HAP-1 (cell line): ENCODE data around the gene FTO.
A peak's percentile ranks its signal among the peaks of the same experiment; 100 is the strongest.

Experiments used
- DNase-seq, 2 experiments: peaks; one replicate each; pipeline ENCODE4 v3.0.0-alpha.2; 2016 to 2020; ENCODE audit warnings: low spot score in 2 of 2
- H3K27me3 ChIP-seq: fragments of 250-450 bp; sonication (Bioruptor Pico); 2 replicates; pipeline ENCODE4 v1.5.1; 2020; ENCODE audit warnings: low read depth, mild to moderate bottlenecking, moderate library complexity
- H3K36me3 ChIP-seq: fragments of 250-450 bp; sonication (Bioruptor Pico); replicated peaks from 2 replicates; pipeline ENCODE4 v1.5.1; 2020; ENCODE audit warnings: mild to moderate bottlenecking
- H3K4me1 ChIP-seq: fragments of 250-450 bp; sonication (Bioruptor Pico); 2 replicates; pipeline ENCODE4 v1.5.1; 2020; ENCODE audit warnings: mild to moderate bottlenecking
- H3K4me3 ChIP-seq: fragments of 250-450 bp; sonication (Bioruptor Pico); 2 replicates; pipeline ENCODE4 v1.5.1; 2020; ENCODE audit warnings: mild to moderate bottlenecking, moderate library complexity
- H3K9me3 ChIP-seq: fragments of 250-450 bp; sonication (Bioruptor Pico); 2 replicates; pipeline ENCODE4 v1.5.1; 2020; ENCODE audit warnings: mild to moderate bottlenecking, moderate library complexity
- in situ Hi-C: fragments of 300-500 bp; cut with MboI; formaldehyde crosslinking; loops from 3 replicates; pipeline ENCODE4 v1.14.3; 2020; ENCODE audit warnings: low sequenced_read_pairs, inconsistent platforms, mixed read lengths

The FTO gene

DNA sequence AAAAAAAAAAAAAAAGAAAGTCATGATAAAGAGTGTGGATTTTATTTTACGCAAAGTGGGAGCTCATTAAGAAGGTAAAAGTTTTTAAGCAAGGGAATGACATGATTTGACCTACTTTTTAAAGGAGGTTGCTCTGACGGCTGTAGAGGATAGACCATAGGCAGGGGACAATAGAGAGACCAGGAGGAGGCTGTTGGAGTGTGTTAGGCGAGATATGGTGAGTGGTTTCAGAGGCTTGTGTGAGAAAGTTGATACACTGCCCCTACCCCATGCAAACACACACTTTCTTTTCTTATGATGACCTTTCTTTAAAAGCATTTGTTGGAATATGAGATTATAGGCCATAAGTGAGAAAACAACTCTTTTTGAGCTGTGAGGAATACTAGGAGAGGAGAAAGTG, 82.0 kb downstream of the FTO start:
- peaks cover 7% of the 10 kb centered on the region for H3K4me1 ChIP-seq
- no peak overlapping the region for H3K4me3 ChIP-seq
- H3K36me3 ChIP-seq = no peaks in the 10 kb centered on the region
- no peaks in the 10 kb centered on the region for H3K27me3 ChIP-seq
- H3K9me3 ChIP-seq = no peaks in the 10 kb centered on the region
- in situ Hi-C loops = no loop called here
- no peak for DNase-seq

DNA sequence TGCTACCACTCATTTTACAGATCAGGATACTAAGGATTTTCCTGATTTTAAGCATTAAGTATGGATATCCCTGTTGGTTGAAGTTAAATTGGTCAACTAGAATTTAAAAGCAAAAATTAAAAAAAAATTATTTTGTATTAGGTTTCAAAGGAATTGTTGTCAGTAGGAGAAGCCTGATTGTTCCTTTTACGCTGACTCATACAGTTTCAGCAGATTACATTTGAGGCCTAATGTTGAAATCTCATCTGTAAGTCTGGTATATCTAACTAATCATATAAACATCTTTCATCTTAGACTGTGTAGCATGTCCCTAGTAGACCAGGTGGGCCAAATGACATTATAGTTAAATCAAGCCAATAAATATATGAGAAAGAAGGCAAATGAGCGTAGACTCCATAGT, 83.5 kb downstream of the FTO start:
- no peaks in the 10 kb centered on the region for H3K9me3 ChIP-seq
- H3K36me3 ChIP-seq = no peaks in the 10 kb centered on the region
- in situ Hi-C loops = no loop called here
- H3K27me3 ChIP-seq = no peaks in the 10 kb centered on the region
- H3K4me1 ChIP-seq = peaks cover 4% of the 10 kb centered on the region; the same call in 1 of the 2 replicates
- no peak for DNase-seq
- H3K4me3 ChIP-seq = no peak overlapping the region

DNA sequence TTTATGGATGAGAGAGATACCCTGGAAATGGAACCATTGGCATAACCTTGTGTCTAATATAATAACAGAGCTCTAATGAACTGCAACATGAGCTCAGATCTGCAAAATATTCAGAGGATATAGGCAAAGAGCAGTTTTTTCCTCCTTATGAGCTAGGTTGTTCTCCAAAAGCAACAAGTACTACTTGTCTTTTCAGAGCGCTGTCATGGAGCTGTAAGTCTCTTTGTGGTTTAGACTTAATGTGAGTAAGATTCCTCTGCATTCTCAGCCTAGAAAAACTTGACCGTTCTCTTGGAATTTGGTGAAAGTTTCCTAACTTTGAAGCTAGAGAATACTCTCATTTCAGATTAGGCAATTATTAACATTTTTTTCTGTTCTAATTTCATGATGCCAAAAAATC, 85.2 kb downstream of the FTO start:
- in situ Hi-C loops = no loop called here
- no peaks in the 10 kb centered on the region for H3K36me3 ChIP-seq
- no peak overlapping the region for H3K4me3 ChIP-seq
- peaks cover 4% of the 10 kb centered on the region; the same call in 1 of the 2 replicates for H3K4me1 ChIP-seq
- no peaks in the 10 kb centered on the region for H3K27me3 ChIP-seq
- DNase-seq = no peak
- H3K9me3 ChIP-seq = no peaks in the 10 kb centered on the region

DNA sequence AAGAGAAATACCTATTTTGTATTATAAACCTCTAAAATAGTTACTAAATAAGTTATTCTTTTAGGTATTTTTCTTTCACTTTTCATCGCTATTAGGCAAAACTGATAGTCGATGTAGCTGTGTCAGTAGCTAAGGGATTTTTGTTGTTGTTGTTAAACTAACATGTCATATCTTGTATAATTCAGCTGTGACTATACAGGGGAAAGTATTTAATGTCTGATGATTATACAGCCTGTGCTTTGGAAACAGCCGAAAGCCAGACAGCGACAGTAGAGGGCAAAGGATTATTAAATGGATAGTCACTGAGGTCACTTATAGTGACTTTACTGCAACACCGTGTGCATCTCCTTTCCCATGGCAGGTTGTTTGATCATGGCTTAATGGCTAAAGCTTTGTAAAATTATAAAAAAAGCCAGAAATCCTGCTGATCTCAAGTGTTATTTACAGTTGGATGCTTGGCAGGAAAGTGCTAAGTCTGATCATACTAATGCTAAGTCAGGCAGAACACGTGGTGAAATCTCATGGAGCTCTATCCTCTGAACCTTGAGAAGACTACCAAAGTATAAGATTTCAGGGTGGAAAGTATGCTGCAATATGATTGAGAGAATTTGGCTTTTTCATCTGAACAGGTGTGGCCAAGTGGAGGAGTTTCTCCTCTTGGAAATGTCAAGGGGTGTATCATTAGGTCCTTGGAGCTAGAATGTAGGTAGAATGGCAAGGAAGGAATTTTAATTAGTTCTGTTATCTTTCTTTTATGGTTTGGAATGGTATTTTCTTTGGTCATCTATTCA, 88.4 kb downstream of the FTO start:
- in situ Hi-C loops = no loop called here
- H3K36me3 ChIP-seq = no peaks in the 10 kb centered on the region
- 0 out of 2 replicates have a peak, but pooled peaks cover 3% of the 10 kb centered on the region for H3K4me1 ChIP-seq
- no peaks in the 10 kb centered on the region for H3K9me3 ChIP-seq
- no peak overlapping the region for H3K4me3 ChIP-seq
- H3K27me3 ChIP-seq = no peaks in the 10 kb centered on the region
- DNase-seq = no peak

DNA sequence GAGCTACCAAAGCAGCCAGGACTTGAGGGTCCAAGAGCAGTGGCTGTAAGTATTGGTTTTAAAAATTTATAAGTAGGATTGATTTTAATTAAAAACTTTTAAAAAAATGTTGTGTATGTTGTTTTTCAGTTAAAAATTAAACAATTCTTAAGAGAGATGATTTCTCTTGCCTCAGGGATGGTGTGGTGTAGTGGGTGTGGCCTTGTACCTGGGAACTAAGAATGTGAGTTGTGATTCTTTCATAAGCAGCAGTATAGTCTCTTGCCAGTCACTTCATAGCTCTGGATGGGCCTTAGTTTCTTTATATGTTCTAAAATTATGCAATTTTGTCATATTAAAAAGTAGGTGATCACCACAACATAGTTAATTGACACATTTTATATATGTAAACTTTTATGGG, 99.5 kb downstream of the FTO start:
- no peaks in the 10 kb centered on the region for H3K36me3 ChIP-seq
- H3K4me3 ChIP-seq = no peak overlapping the region
- no peaks in the 10 kb centered on the region for H3K27me3 ChIP-seq
- in situ Hi-C loops = no loop called here
- H3K9me3 ChIP-seq = no peaks in the 10 kb centered on the region; the same call in 1 of the 2 replicates
- no peak for DNase-seq
- H3K4me1 ChIP-seq = peaks cover 12% of the 10 kb centered on the region

DNA sequence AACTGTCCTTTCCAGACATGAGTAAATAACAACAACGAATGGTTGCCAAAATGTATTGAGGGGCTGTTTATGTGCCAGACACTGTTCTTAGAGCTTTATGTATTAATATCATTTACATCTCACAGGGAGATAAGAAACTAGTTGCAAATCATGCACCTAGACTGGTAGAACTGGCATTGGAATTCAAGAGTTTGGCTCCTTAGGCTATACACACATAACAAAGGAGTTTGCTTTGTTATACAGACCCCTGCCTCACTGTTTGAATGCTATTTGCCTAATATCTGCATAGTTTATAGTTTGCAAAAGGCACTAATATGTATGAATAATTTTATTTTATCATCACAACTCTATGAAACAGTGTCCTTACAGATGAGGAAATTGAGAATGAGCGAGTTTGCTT, 100.0 kb downstream of the FTO start:
- no peak for DNase-seq
- no peaks in the 10 kb centered on the region; the same call in 1 of the 2 replicates for H3K9me3 ChIP-seq
- H3K36me3 ChIP-seq = no peaks in the 10 kb centered on the region
- no peaks in the 10 kb centered on the region for H3K27me3 ChIP-seq
- H3K4me1 ChIP-seq = peaks cover 15% of the 10 kb centered on the region
- in situ Hi-C loops = no loop called here
- H3K4me3 ChIP-seq = no peak overlapping the region

DNA sequence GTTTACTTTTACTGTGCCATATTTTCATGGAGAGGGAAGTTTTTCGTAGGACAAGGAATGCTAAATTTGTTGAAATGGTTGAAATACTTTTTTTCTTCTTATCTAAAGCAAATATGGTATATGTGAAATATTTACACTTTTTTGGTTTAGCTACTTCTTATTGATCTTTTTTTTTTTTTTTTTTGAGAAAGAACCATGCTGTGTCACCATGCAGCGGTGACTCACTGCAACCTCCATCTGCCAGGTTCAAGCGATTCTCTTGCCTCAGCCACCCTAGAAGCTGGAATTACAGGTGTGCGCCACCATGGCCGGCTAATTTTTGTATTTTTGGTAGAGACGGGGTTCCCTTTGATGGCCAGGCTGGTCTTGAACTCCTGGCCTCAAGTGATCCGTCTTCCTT, 100.5 kb downstream of the FTO start:
- peaks cover 19% of the 10 kb centered on the region for H3K4me1 ChIP-seq
- no peaks in the 10 kb centered on the region for H3K36me3 ChIP-seq
- no peaks in the 10 kb centered on the region; the same call in 1 of the 2 replicates for H3K9me3 ChIP-seq
- in situ Hi-C loops = no loop called here
- no peak for DNase-seq
- no peaks in the 10 kb centered on the region for H3K27me3 ChIP-seq
- H3K4me3 ChIP-seq = no peak overlapping the region

DNA sequence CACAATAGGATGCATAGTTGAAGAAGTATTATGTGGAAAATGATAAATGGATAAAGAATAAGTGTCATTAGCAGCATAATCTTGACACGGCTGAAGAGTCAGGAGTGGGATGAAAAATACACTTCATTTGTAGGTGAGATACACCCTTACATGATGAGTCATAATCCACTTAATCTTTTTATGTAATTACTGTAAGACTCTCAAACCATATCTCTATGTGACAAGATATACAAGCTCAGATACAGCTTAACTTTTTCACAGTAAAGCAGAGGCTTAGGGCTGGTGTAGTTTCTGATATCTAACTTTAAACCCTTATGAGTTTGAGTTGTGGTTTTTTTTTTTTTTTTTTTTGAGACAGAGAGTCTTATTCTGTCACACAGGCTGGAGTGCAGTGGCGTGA, 101.2 kb downstream of the FTO start:
- Histone ChIP-seq H3K36me3 (no peaks in the 10 kb centered on the region), H3K27me3 (no peaks in the 10 kb centered on the region), H3K4me3 (no peak overlapping the region), H3K9me3 (no peaks in the 10 kb centered on the region), H3K4me1 (peaks cover 21% of the 10 kb centered on the region)
- DNase-seq = no peak
- in situ Hi-C loops = no loop called here

DNA sequence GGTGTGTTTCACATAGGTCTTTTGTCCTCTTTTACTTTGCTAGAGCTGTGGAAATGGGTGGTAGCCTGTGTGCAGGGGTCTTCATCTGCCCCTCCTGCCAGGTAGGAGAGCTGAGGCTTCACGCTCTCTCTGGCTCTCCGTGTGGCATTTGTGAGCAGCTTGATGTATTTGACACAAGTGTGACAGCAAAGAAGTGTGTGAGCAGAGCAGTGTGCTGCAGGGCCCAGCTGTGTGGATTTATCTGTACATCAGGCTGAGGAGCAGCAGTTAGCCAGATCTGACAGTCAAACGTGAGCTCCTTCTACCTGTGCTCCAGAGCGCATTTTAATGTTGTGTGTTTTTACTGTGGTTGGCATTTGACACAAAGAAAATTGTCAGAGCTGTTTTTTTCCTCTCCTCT, 101.8 kb downstream of the FTO start:
- Histone ChIP-seq H3K36me3 (no peaks in the 10 kb centered on the region), H3K4me3 (no peak overlapping the region), H3K9me3 (no peaks in the 10 kb centered on the region), H3K4me1 (peaks cover 21% of the 10 kb centered on the region), H3K27me3 (no peaks in the 10 kb centered on the region)
- DNase-seq = no peak
- in situ Hi-C loops = no loop called here

DNA sequence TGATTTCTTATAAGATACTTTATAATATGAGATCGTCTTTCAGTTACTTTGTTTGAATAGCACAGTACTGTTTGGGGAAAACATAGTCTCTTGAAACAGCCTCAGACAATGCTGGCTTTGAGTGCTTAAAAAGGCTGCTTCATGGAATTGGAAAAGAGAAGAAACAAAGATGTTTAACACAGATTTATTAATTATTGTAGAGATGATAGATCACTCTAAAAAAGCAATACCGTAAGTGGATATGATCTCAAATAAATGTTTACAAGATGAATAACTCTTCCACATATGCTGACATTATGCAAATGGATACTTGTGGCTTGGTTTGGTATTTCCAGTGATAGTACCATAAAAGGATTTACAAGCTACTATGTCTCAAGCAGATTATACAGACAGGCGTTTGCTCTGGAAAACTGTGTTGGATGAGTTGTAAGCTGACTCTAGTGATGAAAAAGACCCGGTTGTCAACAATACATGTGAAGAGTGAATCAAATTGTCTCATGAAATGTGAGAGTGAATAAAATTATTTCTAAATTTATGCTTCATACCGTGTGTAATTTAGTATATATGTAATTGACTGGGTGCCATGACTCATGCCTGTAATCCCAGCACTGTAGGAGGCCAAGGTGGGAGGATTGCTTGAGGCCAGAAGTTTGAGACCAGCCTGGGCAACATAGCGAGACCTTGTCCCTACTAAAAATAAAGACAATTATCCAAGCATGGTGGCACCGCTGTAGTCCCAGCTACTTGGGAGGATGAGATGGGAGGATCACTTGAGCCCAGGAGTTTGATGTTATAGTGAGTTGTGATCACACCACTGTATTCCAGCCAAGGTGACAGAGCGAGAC, 105.4 kb downstream of the FTO start:
- Histone ChIP-seq H3K27me3 (no peaks in the 10 kb centered on the region), H3K4me3 (no peak overlapping the region), H3K9me3 (no peaks in the 10 kb centered on the region), H3K36me3 (no peaks in the 10 kb centered on the region), H3K4me1 (peaks cover 21% of the 10 kb centered on the region)
- in situ Hi-C loops = no loop called here
- peak in 1 of 2 experiments; percentile 31 for DNase-seq

DNA sequence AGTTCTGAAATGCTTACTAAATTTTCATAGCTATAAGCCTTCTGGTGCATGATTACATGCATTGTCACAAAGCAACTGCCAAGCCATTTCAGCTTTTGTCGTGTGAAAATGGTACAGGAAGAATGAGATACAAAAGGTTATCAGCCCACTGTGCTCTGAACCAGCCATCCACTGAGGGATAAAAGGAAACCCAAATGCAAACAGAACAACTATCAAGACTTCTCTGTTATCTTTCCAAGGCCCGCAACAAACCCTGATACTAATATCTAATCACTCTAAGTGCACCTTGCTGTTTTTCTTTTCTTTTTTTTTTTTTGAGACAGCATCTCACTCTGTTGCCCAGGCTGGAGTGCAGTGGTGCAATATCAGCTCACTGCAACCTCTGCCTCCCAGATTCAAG, 109.0 kb downstream of the FTO start:
- in situ Hi-C loops = no loop called here
- H3K4me1 ChIP-seq = peaks cover 9% of the 10 kb centered on the region
- no peak for DNase-seq
- no peaks in the 10 kb centered on the region for H3K27me3 ChIP-seq
- no peaks in the 10 kb centered on the region for H3K9me3 ChIP-seq
- no peaks in the 10 kb centered on the region for H3K36me3 ChIP-seq
- no peak overlapping the region for H3K4me3 ChIP-seq

DNA sequence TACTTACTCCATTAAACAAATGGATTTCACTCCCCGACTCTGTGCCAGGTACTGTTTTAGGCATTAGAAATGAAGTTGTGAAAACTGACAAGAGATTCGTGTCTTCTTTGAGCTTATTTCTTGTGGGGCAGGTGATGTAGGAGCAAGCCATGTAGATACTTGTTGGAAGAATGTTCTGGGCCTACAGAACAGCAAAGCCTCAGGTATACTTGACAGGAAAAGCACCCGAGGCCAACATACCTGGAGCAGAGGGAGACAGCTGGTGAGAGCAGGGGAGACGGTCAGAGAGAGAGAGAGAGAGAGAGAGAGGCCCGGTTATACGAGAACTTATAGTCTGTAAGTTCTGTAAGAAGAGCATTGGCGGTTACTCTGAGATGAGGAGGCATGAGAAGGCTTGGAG, 110.8 kb downstream of the FTO start:
- H3K36me3 ChIP-seq = no peaks in the 10 kb centered on the region
- in situ Hi-C loops = no loop called here
- no peak overlapping the region for H3K4me3 ChIP-seq

DNA sequence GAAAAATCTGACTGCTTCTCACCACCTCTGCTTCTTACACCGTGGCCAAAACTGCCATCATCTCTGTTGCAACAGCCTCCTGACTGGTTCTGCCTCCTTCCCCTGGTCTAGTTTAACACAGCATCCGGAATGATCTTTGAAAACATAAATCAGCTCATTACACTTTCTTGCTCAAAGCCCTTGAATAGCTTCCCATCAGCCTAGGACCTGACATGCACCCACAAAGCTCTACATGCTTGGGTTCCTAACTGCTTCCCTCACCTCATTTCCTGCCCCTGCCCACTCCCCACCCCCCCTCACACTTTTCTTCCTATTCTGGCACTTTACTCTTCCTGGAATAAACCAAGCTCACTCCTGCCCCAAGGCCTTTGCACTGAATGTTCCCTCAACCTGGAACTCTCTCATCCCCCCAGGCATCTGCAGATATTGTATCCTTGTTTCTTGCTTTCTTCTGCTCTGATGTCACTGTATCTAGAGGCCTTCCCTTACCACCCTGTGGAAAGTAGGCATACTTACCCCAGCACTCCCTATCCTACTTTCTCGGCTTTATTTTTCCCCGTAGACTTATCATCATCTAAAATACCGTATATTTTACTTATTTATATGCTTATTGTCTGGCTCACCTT, 112.4 kb downstream of the FTO start:
- DNase-seq = no peak

More for the DNA sequence above, 110.8 kb downstream of the FTO start:
- Histone ChIP-seq H3K9me3 (no peaks in the 10 kb centered on the region), H3K4me1 (no peaks in the 10 kb centered on the region), H3K27me3 (no peaks in the 10 kb centered on the region)
- DNase-seq = no peak

More for the DNA sequence above, 112.4 kb downstream of the FTO start:
- H3K4me1 ChIP-seq = no peaks in the 10 kb centered on the region
- no peaks in the 10 kb centered on the region for H3K36me3 ChIP-seq
- no peaks in the 10 kb centered on the region for H3K27me3 ChIP-seq
- in situ Hi-C loops = no loop called here
- H3K9me3 ChIP-seq = no peaks in the 10 kb centered on the region
- H3K4me3 ChIP-seq = no peak overlapping the region
